Esophagus muscularis mucosa (tissue), 4 donors: ENCODE measurements around the gene KIZ. TPM values are rescaled to one million over a fixed set of nuclear protein-coding genes. Genes with fewer than 3 reads are reported as not detected.

Source experiments
- DNase-seq: peaks from one replicate; pipeline ENCODE4 v3.0.0-alpha.2; 2017; ENCODE audit errors: extremely low spot score
- H3K27ac ChIP-seq, 4 donors: fragments of 200-600 bp; sonication (generic); replicated peaks in 1 of 4; 1 replicate in 3 of 4; 2 replicates in 1 of 4; pipeline ENCODE4 v1.5.1; 2016 to 2019; ENCODE audit warnings: mild to moderate bottlenecking in 1 of 4
- H3K27me3 ChIP-seq, 4 donors: fragments of 200-600 bp; sonication (generic); one replicate each; pipeline versions ENCODE4 v1.5.1 to v1.6.0; 2016 to 2019
- H3K36me3 ChIP-seq, 4 donors: fragments of 200-600 bp; sonication (generic); one replicate each; pipeline ENCODE4 v1.5.1; 2016 to 2019
- H3K4me1 ChIP-seq, 4 donors: fragments of 200-600 bp; sonication (generic); one replicate each; pipeline ENCODE4 v1.5.1; 2016 to 2019
- H3K4me3 ChIP-seq, 4 donors: fragments of 200-600 bp; sonication (generic); 1 replicate in 2 of 4; 2 replicates in 2 of 4; pipeline ENCODE4 v1.5.1; 2016 to 2019; ENCODE audit warnings: mild to moderate bottlenecking in 4 of 4, moderate library complexity in 1 of 4
- H3K9me3 ChIP-seq, 4 donors: fragments of 200-600 bp; sonication (generic); 1 replicate in 3 of 4; 2 replicates in 1 of 4; pipeline ENCODE4 v1.5.1; 2016 to 2019
- EP300 ChIP-seq: sonication (generic); formaldehyde crosslinking; IDR thresholded peaks from one replicate; pipeline ENCODE4 v1.6.1; 2017; ENCODE audit warnings: antibody characterized with exemption
- POLR2A ChIP-seq: fragments of 450-650 bp; IDR thresholded peaks from one replicate; pipeline ENCODE4 v1.6.1; 2017; ENCODE audit warnings: antibody characterized with exemption, moderate library complexity, mild to moderate bottlenecking, low read depth
- POLR2AphosphoS5 ChIP-seq, 2 donors: sonication (generic); formaldehyde crosslinking; IDR thresholded peaks; one replicate each; pipeline ENCODE4 v1.6.1; 2017; ENCODE audit warnings: antibody characterized with exemption in 2 of 2
- WGBS: methylation state at CpG from one replicate; pipeline ENCODE4 v1.1.5; 2018; 5-methylcytosine and 5-hydroxymethylcytosine counted together
- intact Hi-C: fragments of 100-400 bp; cut with DNase I; formaldehyde crosslinking; loops from one replicate; pipeline ENCODE4 v1.15.1; 2023
- total RNA-seq, 4 donors: library from RNA; depleted of rRNA; stranded (reverse); fragments of >200 nt; gene quantifications; one replicate each; pipeline versions ENCODE4 v1.1.0 to v1.2.1, GENCODE V29; 2016
- TF ChIP-seq, protein P1 (sequence below), 3 experiments: fragments of 200-600 bp in 2 of 3; fragments of 450-650 bp in 1 of 3; sonication (generic) in 2 of 3; IDR thresholded peaks; one replicate each; pipeline ENCODE4 v1.5.1; 2017 to 2019; ENCODE audit warnings: antibody characterized with exemption in 3 of 3, mild to moderate bottlenecking in 2 of 3, moderate library complexity in 1 of 3

KIZ gene
- total RNA-seq, 4 donors from 2014 or later = 17.2 to 32.0 (median 25.6) TPM

DNA sequence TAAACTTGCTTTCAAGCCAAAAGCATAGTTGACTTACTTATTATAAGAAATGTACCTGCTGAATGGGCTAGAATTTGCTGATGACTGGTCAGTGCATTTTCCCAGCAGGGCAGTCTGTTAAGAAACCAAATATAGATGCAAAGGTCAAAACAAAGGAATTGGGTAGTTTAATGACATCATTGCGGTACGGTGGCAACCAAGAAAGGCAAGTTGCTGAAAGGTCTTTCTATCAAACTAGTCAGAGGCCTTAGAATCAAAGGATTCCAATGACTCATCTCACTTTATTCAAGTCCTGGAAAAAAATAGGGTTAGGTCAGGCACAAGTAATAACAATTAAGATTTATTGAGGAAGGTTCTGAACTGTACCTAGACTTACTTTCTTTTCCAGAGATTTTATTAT, 76.4 kb downstream of the KIZ start:
- intact Hi-C loops = no loop called here
- no peaks in the 10 kb centered on the region for H3K27me3 ChIP-seq
- no peaks in the 10 kb centered on the region for H3K4me1 ChIP-seq
- H3K36me3 ChIP-seq = peaks cover 0 to 19% (median 11%) of the 10 kb centered on the region in 4 donors
- TF ChIP-seq POLR2A (no peak), POLR2AphosphoS5 (IDR thresholded peaks at IDR 0.05) (no peak), EP300 (no peak)
- TF ChIP-seq, protein P1, sequence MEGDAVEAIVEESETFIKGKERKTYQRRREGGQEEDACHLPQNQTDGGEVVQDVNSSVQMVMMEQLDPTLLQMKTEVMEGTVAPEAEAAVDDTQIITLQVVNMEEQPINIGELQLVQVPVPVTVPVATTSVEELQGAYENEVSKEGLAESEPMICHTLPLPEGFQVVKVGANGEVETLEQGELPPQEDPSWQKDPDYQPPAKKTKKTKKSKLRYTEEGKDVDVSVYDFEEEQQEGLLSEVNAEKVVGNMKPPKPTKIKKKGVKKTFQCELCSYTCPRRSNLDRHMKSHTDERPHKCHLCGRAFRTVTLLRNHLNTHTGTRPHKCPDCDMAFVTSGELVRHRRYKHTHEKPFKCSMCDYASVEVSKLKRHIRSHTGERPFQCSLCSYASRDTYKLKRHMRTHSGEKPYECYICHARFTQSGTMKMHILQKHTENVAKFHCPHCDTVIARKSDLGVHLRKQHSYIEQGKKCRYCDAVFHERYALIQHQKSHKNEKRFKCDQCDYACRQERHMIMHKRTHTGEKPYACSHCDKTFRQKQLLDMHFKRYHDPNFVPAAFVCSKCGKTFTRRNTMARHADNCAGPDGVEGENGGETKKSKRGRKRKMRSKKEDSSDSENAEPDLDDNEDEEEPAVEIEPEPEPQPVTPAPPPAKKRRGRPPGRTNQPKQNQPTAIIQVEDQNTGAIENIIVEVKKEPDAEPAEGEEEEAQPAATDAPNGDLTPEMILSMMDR (IDR thresholded peaks at IDR 0.05) = no peak
- H3K9me3 ChIP-seq = no peaks in the 10 kb centered on the region
- H3K27ac ChIP-seq = no peak overlapping the region
- peak; percentile 12 for DNase-seq
- WGBS = 81% methylated on average over 2 of the region's 2 CpGs
- no peak overlapping the region for H3K4me3 ChIP-seq

DNA sequence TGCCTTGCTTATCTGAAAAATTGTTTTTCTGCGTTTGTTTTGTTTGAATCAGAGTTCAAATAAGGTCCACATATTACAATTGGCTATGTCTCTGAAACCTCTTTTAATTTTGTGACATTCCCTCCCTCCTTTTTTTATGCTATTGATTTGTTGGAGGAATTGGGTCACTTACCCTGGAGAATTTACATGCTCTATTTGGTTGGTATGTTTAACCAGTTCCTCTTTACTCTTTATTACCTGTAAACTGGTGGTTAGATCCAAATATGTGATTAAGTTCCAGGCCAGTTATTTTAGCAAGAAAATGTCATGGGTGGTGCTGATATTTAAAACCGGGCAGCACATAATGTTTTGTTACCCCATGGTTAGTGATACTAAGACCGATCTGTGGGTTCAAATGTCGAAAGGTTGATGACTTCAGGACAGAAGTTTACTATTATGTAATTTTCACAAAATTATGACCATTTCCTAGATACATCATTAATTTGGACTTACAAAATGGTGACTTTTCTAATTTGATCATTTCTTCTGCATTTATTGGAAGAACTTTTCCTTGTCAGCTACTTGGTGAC, 77.3 kb downstream of the KIZ start:
- TF ChIP-seq EP300 (no peak), POLR2AphosphoS5 (IDR thresholded peaks at IDR 0.05) (no peak)
- TF ChIP-seq, protein P1 (IDR thresholded peaks at IDR 0.05) = no peak
- no peak overlapping the region for H3K27ac ChIP-seq
- peaks cover 0 to 19% (median 11%) of the 10 kb centered on the region in 4 donors for H3K36me3 ChIP-seq
- DNase-seq = no peak
- H3K4me1 ChIP-seq = no peaks in the 10 kb centered on the region
- no peaks in the 10 kb centered on the region for H3K27me3 ChIP-seq
- 94% methylated on average over 4 of the region's 4 CpGs for WGBS
- no peaks in the 10 kb centered on the region for H3K9me3 ChIP-seq
- intact Hi-C loops = no loop called here
- no peak overlapping the region for H3K4me3 ChIP-seq

DNA sequence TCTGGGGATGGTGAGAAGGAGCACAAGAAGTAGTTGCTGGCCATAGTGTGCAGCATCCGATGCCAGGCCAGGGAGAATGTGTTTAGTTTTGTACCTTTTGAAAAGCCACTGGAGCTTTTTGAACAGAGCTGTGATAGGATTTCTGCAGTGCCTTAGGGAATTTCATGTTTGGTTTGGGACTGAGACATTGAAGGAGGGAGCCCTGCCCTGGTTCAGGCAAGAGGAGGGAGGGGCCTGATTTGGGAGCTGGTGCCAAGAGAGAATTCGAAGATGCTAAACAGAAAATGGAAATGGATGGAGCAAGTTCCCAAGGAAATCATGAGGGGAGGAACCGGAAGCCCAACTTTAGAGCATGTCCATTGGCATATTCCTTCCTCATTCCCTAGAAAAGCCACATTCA, 80.7 kb downstream of the KIZ start:
- H3K36me3 ChIP-seq = peaks cover 0 to 22% (median 9%) of the 10 kb centered on the region in 4 donors
- no peak for DNase-seq
- TF ChIP-seq, protein P1 (IDR thresholded peaks at IDR 0.05) = no peak
- no peak for TF ChIP-seq POLR2A
- no peak for TF ChIP-seq EP300
- no peak for TF ChIP-seq POLR2AphosphoS5 (IDR thresholded peaks at IDR 0.05)
- no peak overlapping the region for H3K27ac ChIP-seq
- no peak overlapping the region for H3K4me3 ChIP-seq
- no peaks in the 10 kb centered on the region for H3K4me1 ChIP-seq
- H3K27me3 ChIP-seq = no peaks in the 10 kb centered on the region
- no peaks in the 10 kb centered on the region for H3K9me3 ChIP-seq
- intact Hi-C loops = no loop called here
- WGBS = 86% methylated on average over 3 of the region's 3 CpGs

DNA sequence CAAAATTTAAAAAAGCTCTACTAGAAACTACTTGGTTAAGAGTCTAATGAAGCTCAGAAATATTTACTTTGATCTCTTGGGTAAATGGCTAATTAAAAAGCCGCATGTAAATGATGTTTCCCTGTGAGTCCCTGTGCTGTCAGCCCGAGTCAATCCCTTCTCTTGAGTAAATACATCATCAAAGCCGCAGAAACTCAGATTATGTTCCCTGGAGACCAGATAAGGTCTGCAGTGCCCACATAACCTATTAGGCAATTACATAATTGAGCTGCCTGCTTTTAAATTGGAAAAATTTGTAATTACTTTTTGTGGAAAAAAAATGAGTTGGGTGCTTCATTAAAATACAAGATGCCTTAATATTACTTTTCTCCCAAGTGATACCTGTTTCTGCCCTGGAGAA, 83.1 kb downstream of the KIZ start:
- TF ChIP-seq POLR2AphosphoS5 (IDR thresholded peaks at IDR 0.05) = no peak
- TF ChIP-seq EP300 = no peak
- no peak for TF ChIP-seq POLR2A
- TF ChIP-seq, protein P1 (IDR thresholded peaks at IDR 0.05) = no peak
- H3K36me3 ChIP-seq = peaks cover 0 to 41% (median 13%) of the 10 kb centered on the region in 4 donors
- H3K27me3 ChIP-seq = no peaks in the 10 kb centered on the region
- H3K27ac ChIP-seq = no peak overlapping the region
- 86% methylated on average over 3 of the region's 3 CpGs for WGBS
- intact Hi-C loops = no loop called here
- no peaks in the 10 kb centered on the region for H3K4me1 ChIP-seq
- DNase-seq = no peak
- H3K4me3 ChIP-seq = no peak overlapping the region
- H3K9me3 ChIP-seq = no peaks in the 10 kb centered on the region

DNA sequence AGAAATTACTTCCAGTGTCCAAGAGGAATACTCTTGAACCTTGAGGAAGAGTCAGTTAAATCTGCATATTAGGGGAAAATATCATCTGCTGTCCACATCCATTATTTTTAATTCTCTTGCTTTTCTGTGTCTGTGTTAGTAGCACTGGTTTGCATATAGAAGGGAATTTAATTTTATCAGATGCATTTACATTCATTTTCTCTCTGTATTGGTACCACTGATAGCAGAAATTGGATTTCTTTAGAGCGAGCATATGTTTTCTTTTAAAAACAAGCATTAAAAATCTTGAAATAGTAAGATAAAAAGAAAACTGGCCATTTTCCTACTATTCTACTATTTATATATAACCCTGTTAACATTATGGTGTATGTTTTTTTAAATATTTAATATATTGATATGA, 83.8 kb downstream of the KIZ start:
- no peak overlapping the region for H3K4me3 ChIP-seq
- H3K27me3 ChIP-seq = no peaks in the 10 kb centered on the region
- H3K36me3 ChIP-seq = peaks cover 0 to 47% (median 13%) of the 10 kb centered on the region in 4 donors
- no peak for DNase-seq
- no peaks in the 10 kb centered on the region for H3K4me1 ChIP-seq
- no peak overlapping the region for H3K27ac ChIP-seq
- H3K9me3 ChIP-seq = no peaks in the 10 kb centered on the region
- WGBS = 95% methylated on average over 1 of the region's 1 CpG
- no peak for TF ChIP-seq EP300
- TF ChIP-seq, protein P1 (IDR thresholded peaks at IDR 0.05) = no peak
- intact Hi-C loops = no loop called here
